ENCODE data around the gene LIPC. TPM values are rescaled to one million over a fixed set of nuclear protein-coding genes. Genes with fewer than 3 reads are reported as not detected.

The LIPC gene
- total and polyA plus RNA-seq, 3 donors from 2014 or later: 0.12 to 0.37 TPM; not detected in 1

GRCh38 chr15:58535894-58536293 lies 104.1 kb downstream of the LIPC start:
- Histone ChIP-seq H3K4me1 (peaks cover 5% of the 10 kb centered on the region), H3K27ac (no peak overlapping the region), H3K4me3 (no peak overlapping the region), H3K9me3 (no peaks in the 10 kb centered on the region), H3K36me3 (ENCODE audit: low read depth, missing control alignments) (no peaks in the 10 kb centered on the region), H3K27me3 (no peaks in the 10 kb centered on the region)
- no peak for TF ChIP-seq POLR2A (IDR thresholded peaks at IDR 0.05)
- TF ChIP-seq, protein P1, sequence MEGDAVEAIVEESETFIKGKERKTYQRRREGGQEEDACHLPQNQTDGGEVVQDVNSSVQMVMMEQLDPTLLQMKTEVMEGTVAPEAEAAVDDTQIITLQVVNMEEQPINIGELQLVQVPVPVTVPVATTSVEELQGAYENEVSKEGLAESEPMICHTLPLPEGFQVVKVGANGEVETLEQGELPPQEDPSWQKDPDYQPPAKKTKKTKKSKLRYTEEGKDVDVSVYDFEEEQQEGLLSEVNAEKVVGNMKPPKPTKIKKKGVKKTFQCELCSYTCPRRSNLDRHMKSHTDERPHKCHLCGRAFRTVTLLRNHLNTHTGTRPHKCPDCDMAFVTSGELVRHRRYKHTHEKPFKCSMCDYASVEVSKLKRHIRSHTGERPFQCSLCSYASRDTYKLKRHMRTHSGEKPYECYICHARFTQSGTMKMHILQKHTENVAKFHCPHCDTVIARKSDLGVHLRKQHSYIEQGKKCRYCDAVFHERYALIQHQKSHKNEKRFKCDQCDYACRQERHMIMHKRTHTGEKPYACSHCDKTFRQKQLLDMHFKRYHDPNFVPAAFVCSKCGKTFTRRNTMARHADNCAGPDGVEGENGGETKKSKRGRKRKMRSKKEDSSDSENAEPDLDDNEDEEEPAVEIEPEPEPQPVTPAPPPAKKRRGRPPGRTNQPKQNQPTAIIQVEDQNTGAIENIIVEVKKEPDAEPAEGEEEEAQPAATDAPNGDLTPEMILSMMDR (IDR thresholded peaks at IDR 0.05): no peak
- 92 to 96% methylated on average over 6 of the region's 6 CpGs for WGBS, 2 donors
- no peak for DNase-seq
- intact Hi-C loops (cut with DNase I; ENCODE audit: low total_unique reads): no loop called here

DNA sequence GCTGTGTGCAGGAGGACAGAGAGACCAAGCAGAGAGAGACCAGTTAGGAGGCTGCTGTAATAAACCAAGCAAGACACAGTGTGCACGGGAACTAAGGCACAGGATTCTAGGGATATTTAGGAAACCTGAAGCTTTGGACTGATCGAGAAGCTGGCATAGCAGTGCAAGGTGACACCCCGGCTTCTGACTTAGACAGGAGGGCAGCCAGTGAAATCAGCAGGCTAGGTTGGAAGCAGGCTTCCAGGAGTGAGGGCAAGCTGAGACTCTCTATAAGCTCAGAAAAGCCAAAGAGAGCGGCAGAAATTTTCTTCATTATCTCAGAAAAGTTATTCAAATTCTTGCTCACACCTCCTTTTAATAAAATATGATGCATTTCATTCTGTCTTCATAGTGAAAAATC lies 104.6 kb downstream of the LIPC start:
- intact Hi-C loops (cut with DNase I; ENCODE audit: low total_unique reads): no loop called here
- Histone ChIP-seq H3K9me3 (no peaks in the 10 kb centered on the region), H3K36me3 (ENCODE audit: low read depth, missing control alignments) (no peaks in the 10 kb centered on the region), H3K4me1 (peaks cover 5% of the 10 kb centered on the region), H3K27ac (no peak overlapping the region), H3K4me3 (no peak overlapping the region), H3K27me3 (no peaks in the 10 kb centered on the region)
- no peak for DNase-seq
- WGBS, 2 donors: 78 to 97% methylated on average over 4 of the region's 4 CpGs
- TF ChIP-seq, protein P1 (IDR thresholded peaks at IDR 0.05): no peak
- no peak for TF ChIP-seq POLR2A (IDR thresholded peaks at IDR 0.05)

GRCh38 chr15:58537033-58537432 lies 105.2 kb downstream of the LIPC start:
- Histone ChIP-seq H3K4me3 (no peak overlapping the region), H3K27me3 (no peaks in the 10 kb centered on the region), H3K4me1 (peaks cover 3% of the 10 kb centered on the region), H3K36me3 (ENCODE audit: low read depth, missing control alignments) (no peaks in the 10 kb centered on the region), H3K27ac (no peak overlapping the region), H3K9me3 (no peaks in the 10 kb centered on the region)
- intact Hi-C loops (cut with DNase I; ENCODE audit: low total_unique reads): no loop called here
- WGBS, 2 donors: 91 to 95% methylated on average over 9 of the region's 9 CpGs
- TF ChIP-seq POLR2A (IDR thresholded peaks at IDR 0.05): no peak
- no peak for DNase-seq

- Histone ChIP-seq H3K27me3 (no peaks in the 10 kb centered on the region), H3K4me1 (no peaks in the 10 kb centered on the region), H3K4me3 (no peak overlapping the region), H3K27ac (no peak overlapping the region), H3K36me3 (ENCODE audit: low read depth, missing control alignments) (no peaks in the 10 kb centered on the region), H3K9me3 (no peaks in the 10 kb centered on the region)
- intact Hi-C loops (cut with DNase I; ENCODE audit: low total_unique reads): no loop called here
- DNase-seq: no peak
- WGBS, 2 donors: 72 to 86% methylated on average over 16 of the region's 16 CpGs
- no peak for TF ChIP-seq POLR2A (IDR thresholded peaks at IDR 0.05)
- TF ChIP-seq, protein P1 (IDR thresholded peaks at IDR 0.05): no peak
Observed at GRCh38 chr15:58538225-58538727, 106.5 kb downstream of the LIPC start.

- intact Hi-C loops (cut with DNase I; ENCODE audit: low total_unique reads): no loop called here
- no peak for TF ChIP-seq POLR2A (IDR thresholded peaks at IDR 0.05)
- TF ChIP-seq, protein P1 (IDR thresholded peaks at IDR 0.05): no peak
- 85 to 96% methylated on average over 3 of the region's 3 CpGs for WGBS, 2 donors
- no peak overlapping the region for H3K27ac ChIP-seq
- no peaks in the 10 kb centered on the region for H3K4me1 ChIP-seq
- no peaks in the 10 kb centered on the region for H3K27me3 ChIP-seq
- H3K4me3 ChIP-seq: no peak overlapping the region
- no peaks in the 10 kb centered on the region for H3K36me3 ChIP-seq (ENCODE audit: low read depth, missing control alignments)
- no peak for DNase-seq
- H3K9me3 ChIP-seq: no peaks in the 10 kb centered on the region
Observed at GRCh38 chr15:58538901-58539300, 107.1 kb downstream of the LIPC start.

Measured in testis (tissue), 3 donors.